ENCODE results near the gene RPUSD1.

DNA sequence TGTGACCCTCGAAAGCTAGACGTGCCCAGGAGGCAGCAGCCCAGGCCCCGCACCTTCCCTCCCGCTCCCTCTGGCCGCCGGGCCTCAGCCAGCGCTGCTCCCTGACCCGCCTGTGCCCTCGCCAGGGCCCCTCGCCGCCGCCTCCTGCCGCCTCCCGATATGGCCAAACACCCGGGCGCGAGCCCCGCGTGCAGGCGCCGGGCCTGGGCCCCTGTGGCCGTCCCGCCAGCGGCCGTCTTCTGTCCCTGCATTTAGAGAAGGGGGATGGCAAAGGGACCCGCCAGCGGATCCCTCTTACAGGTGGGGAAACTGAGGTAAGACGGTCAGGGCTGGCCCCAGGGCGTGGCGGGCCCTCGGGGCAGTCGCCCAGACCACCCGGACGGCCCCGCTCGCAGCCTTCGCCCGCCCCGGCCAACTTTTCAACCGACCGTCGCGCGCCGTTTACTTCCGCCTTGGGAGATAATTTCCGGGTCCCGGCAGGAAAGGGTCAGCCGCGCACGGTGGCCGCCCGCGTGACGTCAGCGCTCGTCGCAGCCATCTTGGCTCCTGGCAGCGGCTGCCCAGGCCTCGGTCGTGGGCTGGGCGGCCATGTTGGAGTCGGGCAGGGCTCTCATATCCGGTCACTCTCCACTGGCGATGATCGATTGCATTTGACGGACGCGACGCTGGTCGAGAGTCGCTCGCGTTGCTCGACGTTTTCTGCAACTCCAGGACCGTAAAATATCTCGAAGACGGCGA is 19.3 kb upstream of the RPUSD1 start:
- TF ChIP-seq MYC (IDR thresholded peaks at IDR 0.05; ENCODE audit: borderline replicate concordance, low read length), result no peak; the same call in 1 of the 2 replicates
- TF ChIP-seq, protein P1, sequence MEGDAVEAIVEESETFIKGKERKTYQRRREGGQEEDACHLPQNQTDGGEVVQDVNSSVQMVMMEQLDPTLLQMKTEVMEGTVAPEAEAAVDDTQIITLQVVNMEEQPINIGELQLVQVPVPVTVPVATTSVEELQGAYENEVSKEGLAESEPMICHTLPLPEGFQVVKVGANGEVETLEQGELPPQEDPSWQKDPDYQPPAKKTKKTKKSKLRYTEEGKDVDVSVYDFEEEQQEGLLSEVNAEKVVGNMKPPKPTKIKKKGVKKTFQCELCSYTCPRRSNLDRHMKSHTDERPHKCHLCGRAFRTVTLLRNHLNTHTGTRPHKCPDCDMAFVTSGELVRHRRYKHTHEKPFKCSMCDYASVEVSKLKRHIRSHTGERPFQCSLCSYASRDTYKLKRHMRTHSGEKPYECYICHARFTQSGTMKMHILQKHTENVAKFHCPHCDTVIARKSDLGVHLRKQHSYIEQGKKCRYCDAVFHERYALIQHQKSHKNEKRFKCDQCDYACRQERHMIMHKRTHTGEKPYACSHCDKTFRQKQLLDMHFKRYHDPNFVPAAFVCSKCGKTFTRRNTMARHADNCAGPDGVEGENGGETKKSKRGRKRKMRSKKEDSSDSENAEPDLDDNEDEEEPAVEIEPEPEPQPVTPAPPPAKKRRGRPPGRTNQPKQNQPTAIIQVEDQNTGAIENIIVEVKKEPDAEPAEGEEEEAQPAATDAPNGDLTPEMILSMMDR (IDR thresholded peaks at IDR 0.05), result no peak
- TF ChIP-seq SMC3 (IDR thresholded peaks at IDR 0.05), result no peak
- TF ChIP-seq EP300 (IDR thresholded peaks at IDR 0.05), result no peak
- no peak for TF ChIP-seq NFE2L2 (conservative IDR thresholded peaks at IDR 0.05; ENCODE audit: low read length)
- TF ChIP-seq POLR2A (IDR thresholded peaks at IDR 0.05; ENCODE audit: low read length), result peak; percentile 23
- TF ChIP-seq, protein P2, sequence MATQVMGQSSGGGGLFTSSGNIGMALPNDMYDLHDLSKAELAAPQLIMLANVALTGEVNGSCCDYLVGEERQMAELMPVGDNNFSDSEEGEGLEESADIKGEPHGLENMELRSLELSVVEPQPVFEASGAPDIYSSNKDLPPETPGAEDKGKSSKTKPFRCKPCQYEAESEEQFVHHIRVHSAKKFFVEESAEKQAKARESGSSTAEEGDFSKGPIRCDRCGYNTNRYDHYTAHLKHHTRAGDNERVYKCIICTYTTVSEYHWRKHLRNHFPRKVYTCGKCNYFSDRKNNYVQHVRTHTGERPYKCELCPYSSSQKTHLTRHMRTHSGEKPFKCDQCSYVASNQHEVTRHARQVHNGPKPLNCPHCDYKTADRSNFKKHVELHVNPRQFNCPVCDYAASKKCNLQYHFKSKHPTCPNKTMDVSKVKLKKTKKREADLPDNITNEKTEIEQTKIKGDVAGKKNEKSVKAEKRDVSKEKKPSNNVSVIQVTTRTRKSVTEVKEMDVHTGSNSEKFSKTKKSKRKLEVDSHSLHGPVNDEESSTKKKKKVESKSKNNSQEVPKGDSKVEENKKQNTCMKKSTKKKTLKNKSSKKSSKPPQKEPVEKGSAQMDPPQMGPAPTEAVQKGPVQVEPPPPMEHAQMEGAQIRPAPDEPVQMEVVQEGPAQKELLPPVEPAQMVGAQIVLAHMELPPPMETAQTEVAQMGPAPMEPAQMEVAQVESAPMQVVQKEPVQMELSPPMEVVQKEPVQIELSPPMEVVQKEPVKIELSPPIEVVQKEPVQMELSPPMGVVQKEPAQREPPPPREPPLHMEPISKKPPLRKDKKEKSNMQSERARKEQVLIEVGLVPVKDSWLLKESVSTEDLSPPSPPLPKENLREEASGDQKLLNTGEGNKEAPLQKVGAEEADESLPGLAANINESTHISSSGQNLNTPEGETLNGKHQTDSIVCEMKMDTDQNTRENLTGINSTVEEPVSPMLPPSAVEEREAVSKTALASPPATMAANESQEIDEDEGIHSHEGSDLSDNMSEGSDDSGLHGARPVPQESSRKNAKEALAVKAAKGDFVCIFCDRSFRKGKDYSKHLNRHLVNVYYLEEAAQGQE (IDR thresholded peaks at IDR 0.05), result no peak
- no peak for TF ChIP-seq HDAC2 (IDR thresholded peaks at IDR 0.05)
